IMR-90 (cell line): ENCODE data around the gene PSMB5. TPM values are rescaled to one million over a fixed set of nuclear protein-coding genes. Genes with fewer than 3 reads are reported as not detected.

ENCODE experiments used
- ATAC-seq: fragments of 200-7000 bp; cut with Tn5 transposase; 2 replicates; pipeline ENCODE4 v1.9.1; 2020; ENCODE audit warnings: low read depth, mild to moderate bottlenecking, moderate library complexity
- BruUV-seq: library from RNA; stranded (reverse); fragments of 400-500 nt; replicated peaks from 2 replicates; lab custom pipeline; 2021; lab: Mats Ljungman, UMichigan
- CTCF ChIA-PET: fragments of 300-600 bp; formaldehyde crosslinking; extraction: SDS; loops from one replicate; lab custom pipeline; 2021; ENCODE audit warnings: antibody characterized with exemption; lab: Yijun Ruan, JAX
- POLR2A ChIA-PET: fragments of 300-600 bp; sonication (Branson Sonifier 250); formaldehyde crosslinking; loops from one replicate; lab custom pipeline; 2022; ENCODE audit warnings: antibody characterized with exemption; ENCODE audit not compliant: unreplicated experiment; lab: Charles Lee
- DNase-seq: peaks from one replicate; pipeline ENCODE4 v3.0.0; 2013
- H2AFZ ChIP-seq: replicated peaks from 2 replicates; pipeline ENCODE3; 2013; ENCODE audit warnings: low read length, mild to moderate bottlenecking; ENCODE audit not compliant: poor library complexity
- H2AK5ac ChIP-seq: 2 replicates; pipeline ENCODE4 v1.6.1; 2013; ENCODE audit warnings: low read depth, low read length, inconsistent platforms
- H2AK9ac ChIP-seq: replicated peaks from 2 replicates; pipeline ENCODE3; 2013; ENCODE audit warnings: mild to moderate bottlenecking, low read depth, low read length, moderate library complexity; ENCODE audit not compliant: poor library complexity
- H2BK120ac ChIP-seq: 2 replicates; pipeline ENCODE4 v1.6.1; 2013; ENCODE audit warnings: low read depth, low read length, inconsistent platforms
- H2BK15ac ChIP-seq: 3 replicates; pipeline ENCODE4 v1.6.1; 2013; ENCODE audit warnings: low read depth, low read length, inconsistent platforms
- H2BK20ac ChIP-seq: 2 replicates; pipeline ENCODE4 v1.6.1; 2013; ENCODE audit warnings: low read depth, mild to moderate bottlenecking, inconsistent platforms, low read length, moderate library complexity
- H2BK5ac ChIP-seq: 2 replicates; pipeline ENCODE4 v1.6.1; 2013; ENCODE audit warnings: mild to moderate bottlenecking, low read depth, low read length, inconsistent platforms; ENCODE audit not compliant: poor library complexity, severe bottlenecking
- H3K14ac ChIP-seq: replicated peaks from 2 replicates; pipeline ENCODE4 v1.6.1; 2013; ENCODE audit warnings: low read depth, low read length, inconsistent platforms
- H3K18ac ChIP-seq: 2 replicates; pipeline ENCODE4 v1.6.1; 2013; ENCODE audit warnings: low read depth, low read length, control low read depth
- H3K23ac ChIP-seq: 2 replicates; pipeline ENCODE4 v1.6.1; 2013; ENCODE audit warnings: low read depth, low read length, inconsistent platforms
- H3K27ac ChIP-seq: 2 replicates; pipeline ENCODE4 v1.5.1; 2013; ENCODE audit warnings: mild to moderate bottlenecking, control low read depth, low read length; ENCODE audit not compliant: insufficient read depth
- H3K27me3 ChIP-seq: 2 replicates; pipeline ENCODE4 v1.6.1; 2013; ENCODE audit warnings: low read length; ENCODE audit not compliant: control insufficient read depth, insufficient read depth
- H3K36me3 ChIP-seq: 2 replicates; pipeline ENCODE4 v1.6.1; 2013; ENCODE audit warnings: low read length, mixed read lengths; ENCODE audit not compliant: control insufficient read depth, insufficient read depth
- H3K4ac ChIP-seq: 2 replicates; pipeline ENCODE4 v1.6.1; 2013; ENCODE audit warnings: low read depth, low read length, inconsistent platforms
- H3K4me1 ChIP-seq: 2 replicates; pipeline ENCODE4 v1.6.1; 2013; ENCODE audit warnings: low read length, mixed read lengths; ENCODE audit not compliant: control insufficient read depth, insufficient read depth
- H3K4me2 ChIP-seq: 2 replicates; pipeline ENCODE4 v1.6.1; 2013; ENCODE audit warnings: low read depth, mild to moderate bottlenecking, control low read depth, low read length, moderate library complexity
- H3K4me3 ChIP-seq: 2 replicates; pipeline ENCODE4 v1.5.1; 2013; ENCODE audit warnings: low read depth, mild to moderate bottlenecking, control low read depth, low read length, moderate library complexity; ENCODE audit not compliant: insufficient read depth
- H3K56ac ChIP-seq: 2 replicates; pipeline ENCODE4 v1.6.1; 2013; ENCODE audit warnings: low read length, inconsistent platforms; ENCODE audit not compliant: insufficient read depth; ENCODE audit errors: extremely low read depth
- H3K79me1 ChIP-seq, 2 experiments: 2 replicates each; pipeline ENCODE4 v1.6.1; 2013; ENCODE audit warnings: low read length in 2 of 2, inconsistent platforms in 1 of 2, low read depth in 1 of 2
- H3K9ac ChIP-seq: 2 replicates; pipeline ENCODE4 v1.6.1; 2013; ENCODE audit warnings: low read depth, low read length, control low read depth
- H3K9me1 ChIP-seq: 2 replicates; pipeline ENCODE4 v1.6.1; 2013; ENCODE audit warnings: low read length, inconsistent platforms; ENCODE audit not compliant: insufficient read depth
- H3K9me3 ChIP-seq: 2 replicates; pipeline ENCODE4 v1.6.1; 2013; ENCODE audit warnings: low read length; ENCODE audit not compliant: control insufficient read depth, insufficient read depth
- H4K20me1 ChIP-seq: 2 replicates; pipeline ENCODE4 v1.6.1; 2013; ENCODE audit warnings: low read length, inconsistent platforms; ENCODE audit not compliant: insufficient read depth
- H4K5ac ChIP-seq: 2 replicates; pipeline ENCODE4 v1.6.1; 2013; ENCODE audit warnings: mild to moderate bottlenecking, low read depth, low read length, control low read depth
- H4K8ac ChIP-seq, 2 experiments: 2 replicates each; pipeline ENCODE4 v1.6.1; 2013; ENCODE audit warnings: low read depth in 2 of 2, low read length in 2 of 2, control low read depth in 1 of 2, inconsistent platforms in 1 of 2
- H4K91ac ChIP-seq: 2 replicates; pipeline ENCODE4 v1.6.1; 2013; ENCODE audit warnings: low read depth, low read length, inconsistent platforms; ENCODE audit not compliant: insufficient read depth
- ELK1 ChIP-seq: fragments of 150-350 bp; IDR thresholded peaks from 2 replicates; pipeline ENCODE4 v1.6.1; 2016; ENCODE audit warnings: low read depth, mild to moderate bottlenecking, low read length, moderate library complexity, borderline replicate concordance
- MAFK ChIP-seq: IDR thresholded peaks from 2 replicates; pipeline ENCODE4 v1.6.1; 2012; ENCODE audit warnings: low read depth, low read length, improper control_type of control experiment
- MAZ ChIP-seq: IDR thresholded peaks from 2 replicates; pipeline ENCODE4 v1.6.1; 2012; ENCODE audit warnings: low read depth, mild to moderate bottlenecking, low read length, improper control_type of control experiment, moderate library complexity, borderline replicate concordance
- NFE2L2 ChIP-seq: fragments of 150-350 bp; IDR thresholded peaks from 2 replicates; pipeline ENCODE4 v1.6.1; 2016; ENCODE audit warnings: low read depth, mild to moderate bottlenecking, low read length
- RCOR1 ChIP-seq: IDR thresholded peaks from 2 replicates; pipeline ENCODE4 v1.6.1; 2012; ENCODE audit warnings: mild to moderate bottlenecking, low read length, improper control_type of control experiment; ENCODE audit not compliant: insufficient replicate concordance
- RFX5 ChIP-seq: IDR thresholded peaks from 2 replicates; pipeline ENCODE4 v1.8.0; 2012; ENCODE audit warnings: low read depth, mild to moderate bottlenecking, low read length, moderate library complexity
- SMC3 ChIP-seq: fragments of 150-350 bp; IDR thresholded peaks from 2 replicates; pipeline ENCODE4 v1.6.1; 2016; ENCODE audit warnings: low read depth, mild to moderate bottlenecking, antibody characterized with exemption, low read length, moderate library complexity
- WGBS, 2 experiments: methylation state at CpG; one replicate each; pipeline versions ENCODE4 v1.1.5 to v1.1.7; 2013; ENCODE audit warnings: missing lambda C conversion rate in 2 of 2; ENCODE audit not compliant: insufficient read length in 1 of 2; ENCODE audit errors: extremely low coverage in 2 of 2; 5-methylcytosine and 5-hydroxymethylcytosine counted together
- dilution Hi-C: fragments of 300-500 bp; cut with HindIII; formaldehyde crosslinking; loops from one replicate; pipeline ENCODE4 v1.14.3; 2018; ENCODE audit warnings: low sequenced_read_pairs; ENCODE audit not compliant: unreplicated experiment
- in situ Hi-C: fragments of 300-500 bp; cut with MboI; formaldehyde crosslinking; loops from 3 replicates; pipeline ENCODE4 v1.14.3; 2019; ENCODE audit warnings: low sequenced_read_pairs, inconsistent platforms, mixed read lengths
- intact Hi-C: fragments of 100-400 bp; cut with micrococcal nuclease; formaldehyde crosslinking; loops from 2 replicates; pipeline ENCODE4 v1.10.0; 2022
- polyA plus RNA-seq, 3 experiments: library from polyadenylated mRNA; depleted of rRNA; stranded (reverse); fragments of >200 nt; gene quantifications; 2 replicates each; pipeline ENCODE4 v1.2.3, GENCODE V29; 2012; ENCODE audit warnings: low replicate concordance in 1 of 3
- total RNA-seq: library from RNA; depleted of rRNA; stranded (reverse); fragments of >200 nt; gene quantifications from 2 replicates; pipeline ENCODE4 v1.2.3, GENCODE V29; 2012

PSMB5 gene
- total and polyA plus RNA-seq, 2 of the 4 experiments (the other 2 are of a cell fraction) = 310 to 321 TPM

- Histone ChIP-seq H3K56ac (no peak within 1 kb of the TSS), H3K27ac (no peak within 1 kb of the TSS), H3K23ac (peak within 1 kb of the TSS; percentile 77), H3K36me3 (no peaks in the 10 kb centered on the region), H3K9me1 (peaks cover 10% of the 10 kb centered on the region), H3K18ac (peak within 1 kb of the TSS; percentile 60; the same call in 1 of the 2 replicates), H3K4me3 (no peak within 1 kb of the TSS), H2BK20ac (peak within 1 kb of the TSS; percentile 69), H3K9ac (no peak within 1 kb of the TSS), H4K20me1 (no peaks in the 10 kb centered on the region), H3K9me3 (no peaks in the 10 kb centered on the region), H4K5ac (no peak within 1 kb of the TSS; the same call in 1 of the 2 replicates), H3K4me2 (no peak within 1 kb of the TSS), H3K4me1 (peaks cover 6% of the 10 kb centered on the region), H4K91ac (peak within 1 kb of the TSS; percentile 64), H2AFZ (peak within 1 kb of the TSS; percentile 75), H2BK5ac (peak within 1 kb of the TSS; percentile 80), H4K8ac (peak within 1 kb of the TSS in 1 of 2 experiments; percentile 69; a peak in 2 of 4 replicates), H2BK15ac (peak within 1 kb of the TSS; percentile 48; the same call in 1 of the 3 replicates), H3K14ac (peak within 1 kb of the TSS; percentile 19; the same call in 1 of the 2 replicates), H2AK9ac (no peak within 1 kb of the TSS), H3K4ac (peak within 1 kb of the TSS; percentile 82), H2BK120ac (peak within 1 kb of the TSS; percentile 85), H3K79me1 (no peaks in the 10 kb centered on the region), H3K27me3 (no peaks in the 10 kb centered on the region), H2AK5ac (peak within 1 kb of the TSS; percentile 70)
- DNase-seq (no peak), ATAC-seq (no peak)
- CTCF ChIA-PET = interaction anchor here (1.5 kb wide), 1 partner anchor 15 kb away, joined by 4 read pairs; no protein-coding TSS in a partner anchor
- dilution Hi-C loops = no loop called here
- 93% methylated on average over 25 of the region's 36 CpGs; no CpG with 5 or more reads in 1 of the 2 experiments for WGBS, 2 experiments
- in situ Hi-C loops = no loop called here
- BruUV-seq = no TSS peak
- POLR2A ChIA-PET = no interaction called here
- TF ChIP-seq MAZ (no peak), RCOR1 (no peak), MAFK (no peak), NFE2L2 (no peak), RFX5 (no peak), SMC3 (no peak), ELK1 (no peak)
- intact Hi-C loops = no loop called here
Measured at GRCh38 chr14:23042162-23042965, 7.7 kb upstream of the PSMB5 start, which contains the start of gene PSMB11. Gene PSMB11, plus strand, starts transcription at chr14:23042212. Its CDS starts 14 bp downstream, at chr14:23042226.
